GM12891 (cell line): Measurements from ENCODE around the gene ZNHIT6.

Experiments
- PAX5 ChIP-seq: IDR thresholded peaks from 2 replicates; pipeline ENCODE4 v1.6.1; 2011; ENCODE audit warnings: low read length, moderate library complexity, mild to moderate bottlenecking; ENCODE audit not compliant: insufficient read depth, severe bottlenecking
- POLR2A ChIP-seq: IDR thresholded peaks from 2 replicates; pipeline ENCODE4 v1.6.1; 2011; ENCODE audit warnings: low read depth, low read length, control low read depth
- POLR2AphosphoS5 ChIP-seq: IDR thresholded peaks from 2 replicates; pipeline ENCODE4 v1.6.1; 2011; ENCODE audit warnings: low read depth, low read length, control low read depth
- POU2F2 ChIP-seq: IDR thresholded peaks from 2 replicates; pipeline ENCODE4 v1.6.1; 2011; ENCODE audit warnings: low read depth, mild to moderate bottlenecking, control low read depth, low read length, moderate library complexity
- SPI1 ChIP-seq: IDR thresholded peaks from 2 replicates; pipeline ENCODE4 v1.6.1; 2011; ENCODE audit warnings: low read depth, low read length, control low read depth
- TAF1 ChIP-seq: IDR thresholded peaks from 2 replicates; pipeline ENCODE4 v1.6.1; 2011; ENCODE audit warnings: low read depth, low read length, control low read depth

DNA sequence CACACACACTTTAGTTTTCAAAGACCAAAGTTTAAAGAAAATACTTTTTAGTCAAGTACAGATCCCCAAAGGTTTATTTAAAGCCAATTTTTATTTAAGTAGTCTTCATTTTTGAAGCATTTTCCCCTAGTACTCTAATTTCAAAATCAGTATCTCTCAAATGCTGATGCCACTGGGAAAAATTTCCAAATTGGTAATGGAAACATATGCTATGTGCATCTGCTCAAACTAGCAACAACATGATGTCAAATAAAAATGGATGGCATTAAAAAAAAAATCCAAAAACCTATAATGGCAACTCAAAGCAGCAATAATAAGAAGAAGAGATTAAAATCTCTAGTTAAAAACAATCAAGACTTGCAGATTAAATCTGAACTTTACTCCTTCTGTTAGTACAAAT lies 58.6 kb downstream of the ZNHIT6 start:
- TF ChIP-seq POLR2A (no peak), TAF1 (no peak), POLR2AphosphoS5 (no peak), PAX5 (no peak), SPI1 (no peak), POU2F2 (no peak)
